ENCODE results near the gene AKR1C8.

The AKR1C8 gene

DNA sequence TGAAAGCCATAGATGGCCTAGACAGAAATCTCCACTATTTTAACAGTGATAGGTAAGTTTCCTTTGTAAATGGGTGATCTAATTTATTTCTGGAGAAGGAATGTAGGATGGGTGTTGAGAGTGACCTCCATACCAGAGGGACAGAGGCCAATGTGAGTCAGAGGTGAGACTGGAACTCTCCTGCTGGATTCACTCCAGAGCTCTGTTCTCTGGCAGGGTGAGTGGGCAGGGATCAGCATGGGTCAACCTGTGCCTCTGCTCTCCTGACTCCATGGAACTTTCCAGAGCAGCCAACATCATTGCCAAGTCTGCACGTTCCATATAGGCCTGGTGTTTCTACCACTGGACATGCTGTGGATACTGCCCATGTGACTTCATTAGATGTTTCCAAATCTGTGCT, 79.3 kb downstream of the AKR1C8 start (continued):
- TF ChIP-seq, protein P1, sequence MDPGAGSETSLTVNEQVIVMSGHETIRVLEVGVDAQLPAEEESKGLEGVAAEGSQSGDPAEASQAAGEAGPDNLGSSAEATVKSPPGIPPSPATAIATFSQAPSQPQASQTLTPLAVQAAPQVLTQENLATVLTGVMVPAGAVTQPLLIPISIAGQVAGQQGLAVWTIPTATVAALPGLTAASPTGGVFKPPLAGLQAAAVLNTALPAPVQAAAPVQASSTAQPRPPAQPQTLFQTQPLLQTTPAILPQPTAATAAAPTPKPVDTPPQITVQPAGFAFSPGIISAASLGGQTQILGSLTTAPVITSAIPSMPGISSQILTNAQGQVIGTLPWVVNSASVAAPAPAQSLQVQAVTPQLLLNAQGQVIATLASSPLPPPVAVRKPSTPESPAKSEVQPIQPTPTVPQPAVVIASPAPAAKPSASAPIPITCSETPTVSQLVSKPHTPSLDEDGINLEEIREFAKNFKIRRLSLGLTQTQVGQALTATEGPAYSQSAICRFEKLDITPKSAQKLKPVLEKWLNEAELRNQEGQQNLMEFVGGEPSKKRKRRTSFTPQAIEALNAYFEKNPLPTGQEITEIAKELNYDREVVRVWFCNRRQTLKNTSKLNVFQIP (CRISPR knock-in tag; IDR thresholded peaks at IDR 0.05; ENCODE audit: borderline replicate concordance, low read depth): no peak
- TF ChIP-seq, protein P2, sequence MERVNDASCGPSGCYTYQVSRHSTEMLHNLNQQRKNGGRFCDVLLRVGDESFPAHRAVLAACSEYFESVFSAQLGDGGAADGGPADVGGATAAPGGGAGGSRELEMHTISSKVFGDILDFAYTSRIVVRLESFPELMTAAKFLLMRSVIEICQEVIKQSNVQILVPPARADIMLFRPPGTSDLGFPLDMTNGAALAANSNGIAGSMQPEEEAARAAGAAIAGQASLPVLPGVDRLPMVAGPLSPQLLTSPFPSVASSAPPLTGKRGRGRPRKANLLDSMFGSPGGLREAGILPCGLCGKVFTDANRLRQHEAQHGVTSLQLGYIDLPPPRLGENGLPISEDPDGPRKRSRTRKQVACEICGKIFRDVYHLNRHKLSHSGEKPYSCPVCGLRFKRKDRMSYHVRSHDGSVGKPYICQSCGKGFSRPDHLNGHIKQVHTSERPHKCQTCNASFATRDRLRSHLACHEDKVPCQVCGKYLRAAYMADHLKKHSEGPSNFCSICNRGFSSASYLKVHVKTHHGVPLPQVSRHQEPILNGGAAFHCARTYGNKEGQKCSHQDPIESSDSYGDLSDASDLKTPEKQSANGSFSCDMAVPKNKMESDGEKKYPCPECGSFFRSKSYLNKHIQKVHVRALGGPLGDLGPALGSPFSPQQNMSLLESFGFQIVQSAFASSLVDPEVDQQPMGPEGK (CRISPR knock-in tag; IDR thresholded peaks at IDR 0.05; ENCODE audit: borderline replicate concordance): no peak
- TF ChIP-seq ESRRG (CRISPR knock-in tag; IDR thresholded peaks at IDR 0.05) (no peak), TOX (CRISPR knock-in tag; IDR thresholded peaks at IDR 0.05; ENCODE audit: borderline replicate concordance) (no peak), ZFP3 (CRISPR knock-in tag; IDR thresholded peaks at IDR 0.05) (no peak), ZNF8 (CRISPR knock-in tag; IDR thresholded peaks at IDR 0.05) (no peak), OSR1 (CRISPR knock-in tag; IDR thresholded peaks at IDR 0.05) (no peak)
- TF ChIP-seq, protein P3, sequence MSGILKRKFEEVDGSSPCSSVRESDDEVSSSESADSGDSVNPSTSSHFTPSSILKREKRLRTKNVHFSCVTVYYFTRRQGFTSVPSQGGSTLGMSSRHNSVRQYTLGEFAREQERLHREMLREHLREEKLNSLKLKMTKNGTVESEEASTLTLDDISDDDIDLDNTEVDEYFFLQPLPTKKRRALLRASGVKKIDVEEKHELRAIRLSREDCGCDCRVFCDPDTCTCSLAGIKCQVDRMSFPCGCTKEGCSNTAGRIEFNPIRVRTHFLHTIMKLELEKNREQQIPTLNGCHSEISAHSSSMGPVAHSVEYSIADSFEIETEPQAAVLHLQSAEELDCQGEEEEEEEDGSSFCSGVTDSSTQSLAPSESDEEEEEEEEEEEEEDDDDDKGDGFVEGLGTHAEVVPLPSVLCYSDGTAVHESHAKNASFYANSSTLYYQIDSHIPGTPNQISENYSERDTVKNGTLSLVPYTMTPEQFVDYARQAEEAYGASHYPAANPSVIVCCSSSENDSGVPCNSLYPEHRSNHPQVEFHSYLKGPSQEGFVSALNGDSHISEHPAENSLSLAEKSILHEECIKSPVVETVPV (CRISPR knock-in tag; IDR thresholded peaks at IDR 0.05): no peak
